ENCODE results near the gene PDCD2.

The PDCD2 gene

DNA sequence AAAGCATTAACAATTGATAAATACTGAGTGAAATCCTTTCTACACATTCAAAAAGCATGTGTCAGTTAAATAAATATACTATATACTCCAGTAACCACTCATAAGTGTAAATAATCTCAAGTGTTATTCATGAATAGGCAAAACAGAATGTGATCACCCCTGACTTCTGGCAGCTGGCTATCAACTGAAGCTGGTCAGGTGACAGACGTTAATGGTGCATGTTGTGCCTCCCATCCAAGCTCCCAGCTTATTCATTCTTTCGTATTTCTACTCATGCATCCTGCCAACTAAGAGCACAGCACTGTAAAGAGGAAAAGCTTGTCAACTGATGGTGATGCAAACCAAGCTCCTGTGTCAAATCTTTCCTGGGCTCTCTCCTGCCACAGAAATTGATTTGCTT lies 39.0 kb downstream of the PDCD2 start:
- H3K4me3 ChIP-seq (ENCODE audit: low read depth, low read length) = no peak overlapping the region
- TF ChIP-seq, protein P1, sequence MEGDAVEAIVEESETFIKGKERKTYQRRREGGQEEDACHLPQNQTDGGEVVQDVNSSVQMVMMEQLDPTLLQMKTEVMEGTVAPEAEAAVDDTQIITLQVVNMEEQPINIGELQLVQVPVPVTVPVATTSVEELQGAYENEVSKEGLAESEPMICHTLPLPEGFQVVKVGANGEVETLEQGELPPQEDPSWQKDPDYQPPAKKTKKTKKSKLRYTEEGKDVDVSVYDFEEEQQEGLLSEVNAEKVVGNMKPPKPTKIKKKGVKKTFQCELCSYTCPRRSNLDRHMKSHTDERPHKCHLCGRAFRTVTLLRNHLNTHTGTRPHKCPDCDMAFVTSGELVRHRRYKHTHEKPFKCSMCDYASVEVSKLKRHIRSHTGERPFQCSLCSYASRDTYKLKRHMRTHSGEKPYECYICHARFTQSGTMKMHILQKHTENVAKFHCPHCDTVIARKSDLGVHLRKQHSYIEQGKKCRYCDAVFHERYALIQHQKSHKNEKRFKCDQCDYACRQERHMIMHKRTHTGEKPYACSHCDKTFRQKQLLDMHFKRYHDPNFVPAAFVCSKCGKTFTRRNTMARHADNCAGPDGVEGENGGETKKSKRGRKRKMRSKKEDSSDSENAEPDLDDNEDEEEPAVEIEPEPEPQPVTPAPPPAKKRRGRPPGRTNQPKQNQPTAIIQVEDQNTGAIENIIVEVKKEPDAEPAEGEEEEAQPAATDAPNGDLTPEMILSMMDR (IDR thresholded peaks at IDR 0.05; ENCODE audit: low read depth, low read length, missing control alignments) = no peak
- no peak for DNase-seq (ENCODE audit: low read depth)

DNA sequence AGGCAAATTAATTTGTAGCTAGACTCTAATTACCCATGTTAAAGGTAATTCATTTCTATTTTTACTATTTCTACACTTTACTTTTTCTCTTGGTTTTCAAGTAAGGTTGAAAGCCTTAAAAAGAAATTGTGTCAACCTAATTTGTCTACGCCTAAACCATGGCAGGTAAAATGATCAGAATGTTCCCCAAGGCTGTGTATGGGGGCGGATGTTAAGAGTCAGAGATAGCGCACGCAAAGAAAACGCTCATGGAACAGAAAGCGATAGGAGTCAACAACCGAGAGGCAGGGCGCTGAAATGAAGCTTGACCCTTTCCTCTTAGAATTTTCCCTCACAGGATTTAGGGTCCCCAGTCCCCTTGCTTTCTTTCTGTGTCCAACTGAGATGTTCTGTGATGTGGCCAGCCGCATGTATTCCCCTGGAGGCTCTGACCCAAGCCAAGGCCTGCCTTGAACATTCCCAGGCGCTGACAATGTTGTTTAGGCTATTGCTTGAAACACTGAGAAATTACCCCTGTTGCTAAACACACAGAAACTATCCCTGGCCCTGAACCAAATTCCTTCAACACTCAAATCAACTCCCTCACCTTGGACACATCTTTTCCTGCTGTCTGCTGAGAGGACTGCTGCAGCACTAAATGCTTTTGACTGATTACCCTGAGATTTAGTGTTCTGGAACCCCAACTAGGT lies 42.3 kb downstream of the PDCD2 start:
- DNase-seq (ENCODE audit: low read depth) = no peak
- TF ChIP-seq, protein P1 (IDR thresholded peaks at IDR 0.05; ENCODE audit: low read depth, low read length, missing control alignments) = no peak
- H3K4me3 ChIP-seq (ENCODE audit: low read depth, low read length) = no peak overlapping the region

DNA sequence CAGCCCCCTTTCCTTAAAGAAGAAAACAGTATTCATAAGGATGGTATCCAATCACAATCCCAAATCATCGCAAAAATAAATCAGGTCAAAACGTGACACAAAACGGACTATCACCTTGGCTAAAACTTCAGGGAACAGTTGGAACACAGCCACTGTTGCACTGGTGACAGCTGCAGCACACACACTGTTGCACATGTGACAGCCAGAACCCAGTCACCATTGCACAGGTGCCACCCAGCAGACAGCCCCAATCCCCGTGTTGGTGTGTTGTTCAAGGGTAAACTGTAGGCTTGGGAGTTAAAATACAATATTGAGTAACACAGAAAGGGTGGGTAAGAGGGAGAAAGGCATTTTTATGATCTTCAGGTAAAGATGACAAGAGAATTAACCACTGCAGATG lies 47.1 kb downstream of the PDCD2 start:
- no peak for DNase-seq (ENCODE audit: low read depth)

DNA sequence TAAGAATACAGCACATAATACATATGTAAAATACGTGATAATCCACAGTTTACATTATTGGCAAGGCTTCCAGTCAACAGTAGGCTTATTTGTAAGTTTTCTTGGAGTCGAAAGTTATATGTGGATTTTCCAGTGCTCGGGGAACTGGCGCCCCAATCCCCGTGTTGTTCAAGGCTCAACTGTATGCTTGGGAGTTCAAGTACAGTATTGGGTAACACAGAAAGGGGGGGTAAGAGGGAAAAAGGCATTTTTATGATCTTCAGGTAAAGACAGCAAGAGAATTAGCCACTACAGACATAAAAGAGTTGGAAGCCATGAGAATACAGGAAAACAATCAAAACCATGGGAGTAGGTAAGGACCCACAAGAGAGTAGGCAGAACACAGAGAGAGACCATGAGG lies 47.8 kb downstream of the PDCD2 start:
- H3K4me3 ChIP-seq (ENCODE audit: low read depth, low read length) = no peak overlapping the region
- DNase-seq (ENCODE audit: low read depth) = no peak
- TF ChIP-seq, protein P1 (IDR thresholded peaks at IDR 0.05; ENCODE audit: low read depth, low read length, missing control alignments) = no peak

More for the DNA sequence above, 47.1 kb downstream of the PDCD2 start:
- TF ChIP-seq, protein P1 (IDR thresholded peaks at IDR 0.05; ENCODE audit: low read depth, low read length, missing control alignments) = no peak
- H3K4me3 ChIP-seq (ENCODE audit: low read depth, low read length) = no peak overlapping the region

DNA sequence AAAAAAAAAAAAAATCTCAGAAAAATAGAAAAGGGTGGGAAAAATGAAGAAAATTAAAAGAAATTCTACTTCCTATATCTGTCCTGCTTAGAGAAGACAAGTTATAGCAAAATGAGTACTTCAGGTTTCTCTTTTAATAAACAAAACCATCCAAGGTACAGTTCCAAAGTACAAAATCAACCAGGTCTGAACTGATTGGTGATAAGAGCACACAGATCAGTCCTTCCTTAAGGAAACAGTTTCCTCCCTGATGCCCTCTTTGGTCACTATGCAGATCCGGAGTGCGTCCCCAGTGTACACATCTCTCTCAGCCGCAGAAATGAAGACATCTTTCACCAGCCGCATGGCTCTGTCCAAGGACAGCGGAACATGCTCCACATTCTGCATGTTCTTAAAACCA lies 49.4 kb downstream of the PDCD2 start:
- TF ChIP-seq, protein P1 (IDR thresholded peaks at IDR 0.05; ENCODE audit: low read depth, low read length, missing control alignments) = no peak
- DNase-seq (ENCODE audit: low read depth) = no peak
- H3K4me3 ChIP-seq (ENCODE audit: low read depth, low read length) = no peak overlapping the region

DNA sequence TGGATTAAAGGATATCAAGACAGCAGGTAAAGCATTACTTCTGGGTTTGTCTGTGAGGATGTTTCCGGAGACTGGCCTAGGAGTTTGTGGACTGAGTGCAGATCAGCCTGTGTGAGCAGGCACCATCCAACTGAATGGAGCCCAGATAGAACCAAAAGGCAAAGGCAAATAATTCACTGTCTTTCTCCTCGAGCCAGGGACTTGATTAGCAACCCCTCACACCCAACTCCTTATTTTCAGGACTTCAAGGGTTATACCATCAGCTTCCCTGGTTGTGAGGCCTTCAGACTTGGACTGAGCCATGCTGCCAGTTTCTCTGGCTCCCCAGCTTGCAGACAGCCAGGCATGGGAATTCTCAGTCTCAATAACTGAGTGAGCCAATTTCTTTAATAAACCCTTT lies 50.6 kb downstream of the PDCD2 start:
- TF ChIP-seq, protein P1 (IDR thresholded peaks at IDR 0.05; ENCODE audit: low read depth, low read length, missing control alignments) = no peak
- no peak overlapping the region for H3K4me3 ChIP-seq (ENCODE audit: low read depth, low read length)
- DNase-seq (ENCODE audit: low read depth) = no peak

DNA sequence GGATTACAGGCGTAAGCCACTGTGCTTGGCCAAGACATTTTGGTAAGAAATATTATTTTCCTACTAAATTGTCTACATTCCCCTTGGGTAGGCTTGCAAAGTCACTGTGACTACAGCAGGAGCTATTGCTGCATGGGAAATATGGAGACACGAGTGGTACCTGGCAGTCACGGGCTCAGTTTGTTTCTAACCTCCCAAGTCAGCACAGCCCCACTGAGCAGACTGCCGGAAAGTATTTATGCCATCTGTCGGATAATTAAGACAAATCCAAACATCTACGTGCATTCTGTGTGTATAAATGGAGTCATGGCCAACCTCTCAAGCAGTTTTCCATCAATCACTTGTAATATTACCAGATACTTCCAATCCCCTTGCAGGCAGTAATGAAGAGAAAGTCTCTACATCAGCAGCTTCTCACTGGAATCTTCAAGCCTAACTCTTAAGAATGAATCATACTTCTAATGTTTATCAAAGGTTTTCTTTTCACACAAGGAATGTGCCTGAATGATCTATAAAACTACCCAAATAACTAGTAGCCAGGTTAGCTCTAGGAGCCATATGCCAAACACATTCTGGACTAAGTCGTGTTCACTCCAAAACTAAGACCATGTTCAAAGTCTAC lies 51.5 kb downstream of the PDCD2 start:
- TF ChIP-seq, protein P1 (IDR thresholded peaks at IDR 0.05; ENCODE audit: low read depth, low read length, missing control alignments) = no peak
- no peak for DNase-seq (ENCODE audit: low read depth)
- H3K4me3 ChIP-seq (ENCODE audit: low read depth, low read length) = no peak overlapping the region

Data from GM12864 (cell line).